Stimulated activated CD8-positive, alpha-beta memory T cell treated with anti-CD3 and anti-CD28 coated beads, Interleukin-7, amount 100 ng/mL, for 1 hour (primary cell): ENCODE measurements around the gene POM121L2.

Experiments
- DNase-seq, 2 donors: peaks; one replicate each; pipeline ENCODE4 v3.0.0-alpha.2; 2020; ENCODE audit warnings: low read depth in 2 of 2

Gene POM121L2

DNA sequence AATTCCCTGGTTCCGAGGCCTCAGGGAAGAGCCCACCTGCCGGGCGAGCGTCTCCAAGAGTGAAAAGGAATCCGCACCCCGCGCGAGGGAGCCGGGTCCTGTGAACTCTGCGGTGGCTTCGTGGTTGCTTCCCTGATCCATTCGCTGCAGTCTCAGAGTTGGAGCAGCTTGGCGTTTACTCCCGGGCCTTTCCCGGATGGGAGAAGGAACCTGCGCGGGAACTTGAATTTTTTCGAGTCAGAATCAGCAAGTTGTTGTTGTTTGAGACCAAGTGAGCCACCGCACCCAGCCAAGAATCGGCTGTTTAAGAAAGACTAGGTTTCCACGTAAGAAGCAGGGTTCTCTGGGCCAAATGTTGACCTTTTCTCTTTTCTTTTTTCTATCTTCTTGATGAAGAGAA lies 51.7 kb downstream of the POM121L2 start:
- DNase-seq: no peak
